ENCODE measurements around the gene ETV6.
"Not testable (repeated sequence)": the region's sequence is repeated elsewhere in the genome, so short reads cannot be mapped to it uniquely, and the experiment has no call there.

The ETV6 gene

GRCh38 chr12:11649413-11650285 is at the start of gene ETV6:
Gene ETV6, plus strand, starts transcription at chr12:11649674. Its CDS starts 454 bp downstream, at chr12:11650128.
- peak; percentile 91 for DNase-seq (ENCODE audit: low spot score)

DNA sequence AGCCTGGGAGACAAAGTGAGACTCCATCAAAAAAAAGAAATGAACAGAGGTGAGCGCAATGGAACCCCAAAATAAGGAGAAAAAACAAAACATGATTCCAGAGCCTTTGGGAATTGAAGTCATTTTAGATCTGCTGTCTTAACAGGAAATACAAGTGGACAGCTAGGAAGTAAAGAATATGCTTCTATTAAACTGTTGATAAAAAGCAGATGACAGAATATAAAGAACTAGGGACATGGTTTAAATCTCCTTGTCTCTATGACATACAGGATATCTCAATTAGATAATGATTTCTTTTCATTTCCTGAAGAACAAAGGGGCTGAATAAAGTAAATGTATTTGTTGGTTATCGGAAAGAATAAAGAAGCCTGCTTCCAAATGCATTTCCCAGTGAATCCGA is 49.3 kb upstream of the ETV6 start:
- no peak for DNase-seq (ENCODE audit: low spot score)

GRCh38 chr12:11601647-11602046 is 47.8 kb upstream of the ETV6 start:
- no peak for DNase-seq (ENCODE audit: low spot score)

DNA sequence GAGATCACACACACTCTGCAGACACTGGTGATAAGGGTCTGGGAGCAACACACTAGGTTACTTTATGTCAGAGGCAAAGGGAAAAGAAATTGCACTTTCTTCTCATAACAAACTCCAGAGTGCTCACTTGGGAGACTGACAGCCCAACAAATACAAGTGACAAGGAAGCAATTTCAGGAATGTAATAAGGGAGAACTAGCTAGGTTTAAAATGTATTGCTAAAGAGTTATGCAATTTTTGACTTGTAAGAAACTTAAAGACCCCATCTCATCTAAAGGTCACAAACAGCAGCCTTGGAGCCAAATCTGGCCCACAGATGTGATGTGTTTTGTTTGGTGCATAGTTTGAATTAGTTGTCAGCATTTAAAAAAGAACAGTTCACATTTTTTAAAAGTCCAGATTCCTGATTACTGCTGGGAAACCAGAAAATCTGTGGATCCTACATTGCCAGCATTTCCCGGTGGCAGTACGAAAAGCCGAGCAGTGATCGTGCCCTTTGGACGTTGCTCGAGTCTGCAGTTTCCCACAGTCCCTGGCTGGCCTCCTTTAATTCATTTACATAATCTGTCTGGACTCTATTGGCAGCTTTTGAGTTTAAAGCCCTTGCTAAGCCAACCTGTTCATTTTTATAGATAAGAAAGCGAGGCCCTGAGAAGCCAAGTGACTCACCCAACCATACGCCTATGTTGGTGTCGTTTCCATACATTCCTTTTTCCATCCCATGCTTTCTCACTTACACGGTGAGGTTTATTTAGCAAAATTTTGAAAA is 42.0 kb upstream of the ETV6 start:
- DNase-seq (ENCODE audit: low spot score): no peak

GRCh38 chr12:11609045-11609444 is 40.4 kb upstream of the ETV6 start:
- DNase-seq (ENCODE audit: low spot score): no peak

DNA sequence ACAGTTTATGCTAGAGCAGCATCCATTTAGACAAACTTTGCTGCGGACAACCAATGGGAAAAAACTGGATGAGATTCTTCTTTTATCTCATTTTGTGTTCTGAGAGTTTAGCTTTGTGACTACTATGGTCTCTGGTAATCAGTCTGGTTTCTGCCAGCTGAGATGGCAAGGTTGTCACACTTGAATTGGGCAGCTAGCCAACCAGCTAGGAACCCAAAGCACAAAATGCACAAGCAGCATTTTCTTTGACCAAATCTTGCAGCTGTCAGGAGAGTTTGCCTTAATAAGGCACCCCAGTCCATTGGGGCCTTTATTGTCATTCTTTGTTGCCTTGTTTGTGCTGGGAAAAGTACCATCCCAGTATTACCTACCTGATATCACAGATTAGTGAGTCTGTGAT is 34.0 kb upstream of the ETV6 start:
- no peak for DNase-seq (ENCODE audit: low spot score)

- no peak for DNase-seq (ENCODE audit: low spot score)
Measured at GRCh38 chr12:11618046-11618445, 31.4 kb upstream of the ETV6 start.

- DNase-seq (ENCODE audit: low spot score): no peak
Measured at GRCh38 chr12:11621797-11622423, 27.6 kb upstream of the ETV6 start.

GRCh38 chr12:11622876-11623281 is 26.6 kb upstream of the ETV6 start:
- DNase-seq (ENCODE audit: low spot score): no peak

DNA sequence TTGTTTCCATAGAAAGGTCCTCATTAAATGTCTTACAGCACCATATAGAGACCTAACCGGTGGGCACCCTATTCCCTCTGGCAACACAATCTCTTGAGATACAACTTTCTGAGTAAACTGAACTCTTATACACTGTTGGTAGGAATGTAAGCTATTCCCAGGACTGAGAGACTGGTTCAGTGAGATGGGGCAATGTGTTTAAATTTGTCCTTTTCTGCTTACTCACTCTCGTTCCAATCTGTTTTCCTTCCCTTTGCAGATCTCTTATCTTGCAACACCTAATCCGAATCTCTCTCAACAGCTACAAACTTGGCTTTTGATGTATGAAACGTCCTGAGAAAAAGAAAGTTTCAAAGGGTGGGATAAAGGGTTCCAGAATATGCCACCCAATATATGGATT is 26.1 kb upstream of the ETV6 start:
- no peak for DNase-seq (ENCODE audit: low spot score)

DNA sequence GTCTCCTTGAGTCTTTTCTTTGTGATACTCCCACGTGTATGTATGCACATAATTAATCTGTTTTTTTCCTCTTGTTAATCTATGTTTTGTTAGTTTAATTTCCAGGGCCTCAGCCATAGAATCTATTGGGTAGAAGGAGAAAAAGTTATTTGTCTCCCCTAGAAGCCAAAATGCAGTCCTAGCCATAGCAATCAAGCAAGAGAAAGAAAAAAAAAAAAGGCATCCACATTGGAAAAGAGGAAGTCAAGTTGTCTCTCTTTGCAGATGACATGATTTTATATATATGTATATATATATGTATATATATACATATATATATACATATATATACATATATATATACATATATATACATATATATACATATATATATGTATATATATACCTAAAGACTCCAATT is 25.4 kb upstream of the ETV6 start:
- no peak for DNase-seq (ENCODE audit: low spot score)

DNA sequence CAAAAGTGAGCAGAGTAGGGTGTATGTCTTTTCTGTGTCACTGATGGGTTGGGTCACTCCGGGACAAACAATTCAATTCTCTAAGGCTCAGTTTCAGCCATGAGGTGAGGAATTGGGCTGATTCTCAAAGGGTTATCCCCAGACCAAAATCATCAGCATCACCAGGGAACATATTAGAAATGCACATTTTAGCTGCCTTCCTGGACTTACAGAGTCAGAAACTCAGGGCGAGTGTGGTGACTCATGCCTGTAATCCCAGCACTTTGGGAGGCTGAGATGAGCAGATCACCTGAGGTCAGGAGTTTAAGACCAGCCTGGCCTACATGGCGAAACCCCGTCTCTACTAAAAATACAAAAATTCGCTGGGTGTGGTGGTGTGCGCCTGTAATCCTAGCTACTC is 21.8 kb upstream of the ETV6 start:
- not testable (repeated sequence) for DNase-seq (ENCODE audit: low spot score)

DNA sequence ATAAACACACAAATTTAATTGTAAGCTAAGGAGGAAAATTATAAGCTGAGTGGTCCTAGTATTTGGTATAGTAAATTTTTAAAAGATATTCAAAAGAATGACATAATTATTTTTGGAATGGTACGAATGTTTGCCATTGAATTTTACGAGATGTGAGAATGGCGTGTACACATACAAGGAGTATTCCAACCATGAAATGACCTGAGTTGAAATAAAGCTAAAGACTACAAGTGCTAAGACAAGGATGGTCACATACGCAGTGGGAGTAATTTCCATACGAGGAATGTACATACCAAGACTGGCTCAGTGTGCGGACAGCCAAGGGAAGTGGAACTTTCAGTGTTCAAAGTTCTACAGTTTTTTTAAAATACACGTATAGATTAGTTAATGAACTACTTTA is 21.1 kb upstream of the ETV6 start:
- DNase-seq (ENCODE audit: low spot score): no peak

GRCh38 chr12:11630046-11630706 is 19.3 kb upstream of the ETV6 start:
- no peak for DNase-seq (ENCODE audit: low spot score)

GRCh38 chr12:11631288-11631687 is 18.2 kb upstream of the ETV6 start:
- no peak for DNase-seq (ENCODE audit: low spot score)

DNA sequence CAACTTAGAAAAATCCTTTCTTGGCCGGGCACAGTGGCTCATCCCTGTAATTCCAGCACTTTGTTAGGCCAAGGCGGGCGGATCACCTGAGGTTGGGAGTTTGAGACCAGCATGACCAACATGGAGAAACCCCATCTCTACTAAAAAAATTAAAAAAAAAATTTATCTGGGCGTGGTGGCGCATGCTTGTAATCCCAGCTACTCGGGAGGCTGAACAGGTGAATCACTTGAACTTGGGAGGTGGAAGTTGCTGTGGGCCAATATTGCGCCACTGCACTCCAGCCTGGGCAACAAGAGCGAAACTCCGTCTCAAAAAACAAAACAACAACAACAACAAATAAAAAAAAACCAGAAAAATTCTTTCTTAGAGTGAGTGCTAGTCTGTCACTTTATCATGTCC is 17.6 kb upstream of the ETV6 start:
- DNase-seq (ENCODE audit: low spot score): not testable (repeated sequence)

DNA sequence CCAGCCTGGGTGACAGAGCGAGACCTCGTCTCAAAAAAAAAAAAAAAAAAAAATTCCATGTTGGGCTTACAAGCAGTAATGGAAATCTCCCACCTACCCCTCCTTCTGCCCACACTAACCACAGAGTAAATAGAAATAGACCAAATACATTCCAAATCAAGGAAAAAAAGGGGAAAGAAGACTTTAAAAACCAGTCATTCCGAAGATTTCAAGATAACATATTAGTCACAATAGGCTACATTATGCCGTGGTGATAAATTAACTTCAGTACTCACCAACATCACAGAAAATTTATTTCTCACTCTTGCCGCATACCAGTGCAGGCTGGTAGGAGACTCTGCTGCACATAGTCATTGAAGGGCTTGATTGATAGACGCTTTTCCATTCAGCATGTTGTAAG is 15.5 kb upstream of the ETV6 start:
- no peak for DNase-seq (ENCODE audit: low spot score)

DNA sequence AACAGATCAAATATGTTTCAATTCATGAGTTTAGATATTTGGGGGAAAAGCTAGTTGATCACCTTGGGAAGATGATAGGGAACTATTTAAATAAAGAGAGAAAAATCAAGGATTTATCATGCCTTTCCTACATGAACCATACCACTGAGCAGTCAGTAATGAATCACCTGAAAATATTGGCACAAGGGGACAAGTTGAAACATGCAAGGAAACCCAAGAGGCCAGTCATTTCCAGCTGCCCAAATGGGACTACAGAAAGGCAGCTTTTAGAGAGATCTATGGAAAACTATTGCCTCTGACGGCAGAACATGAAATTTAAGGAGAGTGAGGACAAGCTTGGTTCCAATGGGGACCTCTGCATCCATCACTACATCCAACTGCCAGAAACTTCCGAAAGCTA is 14.1 kb upstream of the ETV6 start:
- no peak for DNase-seq (ENCODE audit: low spot score)

GRCh38 chr12:11638315-11638916 is 11.1 kb upstream of the ETV6 start:
- DNase-seq (ENCODE audit: low spot score): no peak

DNA sequence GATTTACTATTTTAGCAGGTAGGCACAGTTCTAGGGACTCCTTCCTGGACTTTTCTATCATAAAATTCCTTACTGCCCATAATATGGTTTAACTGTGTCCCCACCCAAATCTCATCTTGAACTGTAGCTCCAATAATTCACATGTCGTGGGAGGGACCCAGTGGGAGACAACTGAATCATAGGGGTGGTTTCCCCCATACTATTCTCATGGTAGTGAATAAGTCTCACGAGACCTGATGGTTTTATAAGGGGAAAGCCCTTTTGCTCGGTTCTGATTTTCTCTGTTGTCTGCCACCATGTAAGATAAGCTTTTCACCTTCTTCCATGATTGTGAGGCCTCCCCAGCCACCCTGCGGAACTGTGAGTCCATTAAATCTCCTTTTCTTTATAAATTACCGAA is 10.0 kb upstream of the ETV6 start:
- DNase-seq (ENCODE audit: low spot score): no peak

DNA sequence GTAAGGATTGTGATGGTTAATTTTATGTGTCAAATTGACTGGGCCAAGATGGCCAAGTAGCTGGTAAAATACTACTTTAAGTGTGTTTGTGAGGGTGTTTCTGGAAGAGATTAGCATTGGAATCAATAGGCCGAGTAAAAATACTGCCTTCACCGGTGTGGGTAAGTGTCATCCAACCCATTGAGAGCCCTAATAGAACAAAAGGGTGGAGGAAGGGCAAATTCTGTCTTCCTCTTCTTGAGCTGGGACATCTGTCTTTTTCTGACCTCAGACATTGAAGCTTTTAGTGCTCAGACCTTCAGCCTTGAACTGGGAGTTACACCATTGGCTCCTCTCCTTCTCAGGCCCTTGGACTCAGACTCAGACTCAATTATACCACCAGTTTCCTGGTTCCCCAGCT is 8.0 kb upstream of the ETV6 start:
- no peak for DNase-seq (ENCODE audit: low spot score)

DNA sequence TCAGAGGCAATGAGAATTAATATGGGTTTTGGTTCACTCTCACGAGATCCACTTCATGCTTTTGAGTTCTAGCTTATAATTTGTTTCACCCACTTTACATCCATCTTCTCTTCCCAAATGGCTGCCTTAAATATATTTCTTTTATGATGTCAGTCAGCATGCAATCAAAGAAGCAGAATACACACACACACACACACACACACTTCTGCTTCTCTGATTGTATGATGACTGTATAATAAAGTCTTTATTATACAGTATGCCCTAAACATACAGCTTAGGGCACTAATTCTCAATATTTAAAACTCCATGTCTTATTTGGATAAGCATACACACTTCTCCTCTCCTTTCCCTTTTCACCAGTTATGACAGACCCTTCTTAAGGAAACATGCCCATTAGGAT is 6.7 kb upstream of the ETV6 start:
- no peak for DNase-seq (ENCODE audit: low spot score)

Measured in RKO (cell line).